ENCODE data around the gene GNPAT.
A peak's percentile ranks its signal among the peaks of the same experiment; 100 is the strongest.

Gene GNPAT

DNA sequence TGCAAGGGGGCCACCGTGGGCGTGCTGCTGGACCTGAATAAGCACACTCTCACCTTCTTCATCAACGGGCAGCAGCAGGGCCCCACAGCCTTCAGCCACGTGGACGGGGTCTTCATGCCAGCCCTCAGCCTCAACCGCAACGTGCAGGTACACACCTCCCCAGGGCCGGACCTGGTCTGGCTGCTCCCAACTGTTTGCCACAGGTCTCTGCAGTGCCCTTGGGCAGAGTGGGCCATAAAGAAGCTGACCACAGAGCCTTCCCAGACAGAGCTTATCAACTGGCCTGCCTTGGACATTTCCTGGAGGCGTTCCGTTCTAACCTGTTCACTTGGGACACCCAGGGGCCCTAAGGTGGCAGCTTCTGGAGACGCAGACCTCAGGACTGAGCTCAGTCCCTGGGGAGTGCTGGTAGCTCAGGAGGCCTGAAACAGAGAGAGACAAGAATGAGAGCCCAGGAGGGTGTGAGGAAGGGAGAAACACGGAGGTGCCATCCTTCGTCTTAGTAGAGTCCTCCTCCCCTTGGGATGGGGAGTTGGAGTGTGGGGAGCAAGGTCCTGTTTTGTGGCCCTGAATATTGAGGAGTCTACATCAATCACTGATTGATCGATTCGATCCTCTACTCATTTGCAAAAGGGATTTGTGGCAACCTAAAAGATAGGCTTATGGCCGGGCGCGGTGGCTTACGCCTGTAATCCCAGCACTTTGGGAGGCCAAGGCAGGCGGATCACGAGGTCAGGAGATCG lies 27.0 kb upstream of the GNPAT start:
- no peak for DNase-seq (ENCODE audit: low read depth)

DNA sequence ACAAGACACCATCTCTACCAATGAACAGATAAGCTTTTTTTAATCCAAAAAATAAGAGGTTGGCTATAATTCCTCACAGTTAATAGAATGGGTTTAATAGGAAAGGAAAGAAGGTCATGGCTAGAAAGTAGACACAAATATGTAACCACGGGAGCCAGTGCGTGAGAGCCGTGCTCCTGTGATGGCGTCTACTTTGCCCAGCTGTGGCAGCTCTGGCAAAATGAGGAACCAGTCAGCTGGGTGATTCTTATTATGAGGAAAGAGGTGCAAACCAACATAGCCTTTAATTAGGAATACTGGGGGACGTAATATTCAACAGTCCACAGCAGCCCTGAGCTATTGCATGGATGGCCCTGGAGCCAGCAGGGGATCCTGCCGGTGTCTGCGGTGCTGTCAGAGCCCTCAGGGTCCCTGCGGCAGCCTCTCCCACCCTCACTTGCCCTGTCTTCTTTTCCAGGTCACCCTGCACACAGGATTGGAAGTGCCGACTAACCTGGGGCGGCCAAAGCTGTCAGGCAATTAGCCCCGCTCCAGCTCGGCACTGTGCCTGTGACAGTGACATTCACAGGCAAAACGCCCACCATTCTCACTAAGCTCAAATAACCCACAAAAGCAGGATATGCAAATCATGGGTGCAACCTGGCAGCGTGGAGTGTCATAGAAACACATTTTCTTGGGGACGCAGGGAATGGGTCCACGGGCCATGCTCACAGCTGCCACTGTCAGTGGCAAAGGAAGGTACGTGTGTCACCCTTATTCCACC lies 25.9 kb upstream of the GNPAT start:
- no peak for DNase-seq (ENCODE audit: low read depth)

DNA sequence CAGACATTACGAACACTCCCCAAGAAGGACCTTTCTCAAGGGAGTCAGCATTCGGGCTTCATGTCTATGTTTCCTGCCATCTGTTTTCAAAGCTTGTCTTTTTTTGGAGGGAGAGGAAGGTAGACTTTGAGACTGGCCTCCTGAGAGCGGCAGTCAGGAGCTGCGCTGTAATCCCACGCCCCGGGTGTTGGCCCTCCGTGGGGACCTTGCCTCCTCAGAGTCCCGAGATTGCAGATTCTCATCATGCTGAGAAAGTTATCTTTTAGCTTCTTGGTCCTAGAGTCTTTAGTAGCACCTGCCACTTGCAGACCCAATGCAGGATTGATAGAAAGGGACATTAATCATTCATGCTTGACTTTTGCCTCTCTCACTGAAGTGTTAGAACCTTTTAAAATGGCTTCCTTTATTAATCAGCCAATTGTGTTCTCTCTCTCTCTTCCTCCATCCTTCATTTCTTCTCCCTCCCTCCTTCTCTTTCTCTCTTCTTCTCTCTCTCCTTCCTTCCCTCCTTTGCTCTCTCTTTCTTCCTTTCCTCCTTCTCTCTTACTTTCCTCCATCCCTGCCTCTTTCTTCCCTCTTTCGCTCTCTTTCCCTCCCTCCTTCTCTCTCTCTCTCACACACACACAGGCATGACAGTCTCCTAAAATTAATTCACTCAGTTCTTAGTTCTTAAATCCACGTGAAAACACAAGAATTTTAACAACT lies 25.2 kb upstream of the GNPAT start:
- no peak for DNase-seq (ENCODE audit: low read depth)

DNA sequence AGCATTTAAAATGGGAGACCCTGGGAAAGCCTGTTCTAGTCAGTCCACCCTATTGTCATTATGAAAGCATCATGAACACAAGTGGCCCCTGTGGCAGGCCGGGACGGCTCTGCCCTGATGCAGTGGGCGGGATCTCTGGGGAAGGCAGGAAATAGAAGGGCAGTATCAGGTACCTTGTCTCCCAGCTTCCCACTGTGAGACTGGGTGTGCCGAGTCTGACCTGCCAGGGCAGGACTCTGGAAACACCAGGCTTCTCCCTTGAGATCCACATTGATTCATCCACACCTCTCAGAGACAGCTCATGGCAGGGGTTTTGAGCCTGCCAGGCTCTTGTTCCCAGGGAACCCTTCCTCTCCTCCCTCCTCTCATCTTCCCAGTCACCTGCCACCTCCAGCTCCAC lies 24.5 kb upstream of the GNPAT start:
- DNase-seq (ENCODE audit: low read depth) = no peak

DNA sequence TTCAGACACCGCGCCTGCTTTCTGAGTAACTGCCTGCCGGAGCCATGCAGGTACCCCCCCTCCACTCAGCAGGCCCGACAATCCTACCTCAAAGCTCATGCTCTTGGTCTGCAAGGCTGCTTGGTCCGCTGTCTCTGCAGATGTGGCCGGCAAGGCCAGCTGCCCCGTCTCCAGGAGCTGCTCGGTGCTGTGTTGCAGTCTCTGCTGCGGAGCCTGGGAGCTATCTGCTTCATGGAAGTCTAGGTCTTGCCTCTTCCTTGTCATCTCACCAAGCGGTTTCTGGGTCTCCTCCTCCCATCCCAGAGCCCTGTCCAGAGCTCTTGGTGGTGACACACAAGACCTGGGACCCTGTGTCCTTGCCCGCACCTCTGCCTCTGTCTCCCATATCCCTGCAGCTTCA lies 24.0 kb upstream of the GNPAT start:
- DNase-seq (ENCODE audit: low read depth) = no peak

DNA sequence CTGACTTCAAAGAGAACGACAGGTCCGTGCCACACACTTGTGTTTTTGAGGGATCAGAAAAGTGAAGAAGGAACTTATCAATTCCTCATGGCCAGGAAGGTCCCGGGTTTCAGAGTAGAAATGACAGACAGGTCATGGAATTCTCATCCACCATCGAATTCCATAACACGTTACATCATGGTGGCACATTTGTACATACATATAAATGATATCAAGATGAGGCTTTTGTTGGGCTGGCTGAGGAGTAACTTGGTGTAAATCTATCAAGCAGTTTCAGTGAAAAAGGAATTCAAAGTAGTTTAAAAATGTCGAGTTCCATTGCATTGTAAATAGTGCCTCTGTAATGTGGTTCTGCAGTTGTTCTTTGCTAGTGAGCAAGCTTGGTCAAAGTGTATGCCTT lies 22.9 kb upstream of the GNPAT start:
- DNase-seq (ENCODE audit: low read depth) = no peak

DNA sequence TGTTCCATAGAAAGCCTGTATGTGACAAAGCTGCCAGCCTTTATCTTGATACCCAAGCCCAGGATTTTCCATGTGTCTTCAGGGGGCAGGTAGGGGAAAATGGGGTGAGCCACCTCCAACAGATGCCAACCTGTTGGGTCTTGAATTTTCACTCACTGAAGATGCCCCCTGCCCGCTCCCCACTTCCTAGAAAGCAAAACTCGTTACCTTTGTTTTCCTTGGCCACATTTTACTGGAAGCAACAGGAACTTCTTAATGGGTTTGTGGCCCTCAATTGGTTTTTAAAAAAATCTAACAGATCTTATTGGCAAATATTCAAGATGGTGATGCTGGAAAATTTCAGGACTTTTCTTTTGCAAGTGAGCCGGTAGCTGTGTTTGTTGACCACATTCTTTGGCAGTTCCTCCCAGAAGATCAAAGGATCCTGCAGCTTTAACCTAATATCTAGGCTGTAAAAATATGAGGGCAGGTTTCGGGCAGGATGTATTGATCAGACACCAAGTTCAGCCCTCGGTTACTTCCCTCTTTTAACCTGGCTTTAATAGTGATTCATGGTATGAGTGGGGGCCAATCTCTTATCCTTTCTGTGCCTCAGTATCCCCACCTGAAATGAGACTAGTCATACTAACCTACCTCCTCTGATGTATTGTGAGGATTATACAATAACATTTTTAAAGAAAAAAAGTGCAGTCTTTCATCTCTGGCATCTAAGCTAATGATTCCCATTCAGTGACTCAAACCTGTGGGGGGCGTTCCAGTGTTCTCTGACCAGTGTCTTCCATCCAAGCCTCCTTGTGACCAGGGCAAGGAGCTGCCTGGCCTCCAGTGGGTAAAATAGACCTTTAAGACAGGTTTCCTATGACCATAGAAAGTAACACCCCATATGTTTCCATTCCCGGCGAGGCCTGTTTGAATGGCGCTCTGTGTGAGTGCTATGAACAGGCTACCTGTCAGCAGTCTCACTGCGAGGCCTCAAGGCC lies 21.3 kb upstream of the GNPAT start:
- DNase-seq (ENCODE audit: low read depth) = no peak

DNA sequence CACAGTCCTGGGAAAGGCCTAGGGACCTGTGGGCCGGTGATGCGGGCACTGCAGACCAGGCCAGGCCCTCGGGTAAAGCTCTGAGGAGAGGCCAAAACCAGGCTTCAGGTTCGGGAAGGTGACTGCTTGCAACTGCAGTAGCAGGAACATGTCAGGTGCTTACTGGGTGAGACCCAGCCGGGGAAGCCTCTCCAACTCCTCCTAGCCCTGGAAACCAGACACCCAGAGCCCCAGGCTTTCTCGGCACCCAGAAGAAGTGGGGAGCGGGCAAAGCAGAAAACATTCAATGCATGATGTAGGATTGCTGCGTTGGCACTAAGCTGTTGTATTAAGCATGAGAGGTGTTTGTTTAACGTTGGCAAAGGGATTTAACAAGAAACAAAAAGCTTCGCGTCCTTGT lies 20.2 kb upstream of the GNPAT start:
- no peak for DNase-seq (ENCODE audit: low read depth)

DNA sequence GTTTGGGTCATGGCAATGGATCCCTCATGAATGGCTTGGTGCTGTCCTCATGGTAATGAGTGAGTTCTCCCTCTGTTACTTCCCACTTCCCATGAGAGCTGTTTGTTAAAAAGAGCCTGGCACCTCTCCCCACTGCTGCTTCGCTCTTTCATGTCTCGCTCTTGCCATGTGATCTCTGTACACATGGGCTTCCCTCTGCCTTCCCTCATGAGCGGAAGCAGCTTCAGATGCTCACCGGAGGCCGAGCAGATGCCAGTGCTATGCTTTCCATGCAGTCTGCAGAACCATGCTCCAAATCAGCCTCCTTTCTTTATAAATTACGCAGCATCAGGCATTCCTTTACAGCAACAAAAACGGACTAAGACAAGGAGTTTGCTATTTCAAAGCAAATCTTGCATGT lies 14.9 kb upstream of the GNPAT start:
- no peak for DNase-seq (ENCODE audit: low read depth)

DNA sequence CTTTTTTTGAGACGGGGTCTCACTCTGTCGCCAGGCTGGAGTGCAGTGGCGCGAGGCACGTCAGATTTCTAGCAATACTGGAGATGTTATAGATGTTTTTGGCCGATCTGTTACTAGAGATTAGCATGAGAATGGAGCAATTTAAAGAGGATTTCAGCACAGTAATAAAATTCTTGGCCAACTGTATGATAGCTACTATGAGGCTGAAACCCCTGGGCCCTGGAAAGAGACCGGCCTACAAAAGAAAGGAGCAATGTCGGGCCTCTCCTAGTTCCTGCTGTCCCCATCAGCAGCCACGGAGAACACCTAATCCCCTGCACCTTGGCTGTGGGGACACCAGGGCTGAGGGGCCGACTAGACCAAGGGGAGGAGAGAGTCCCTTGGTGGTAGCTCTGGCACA lies 9.5 kb upstream of the GNPAT start:
- no peak for DNase-seq (ENCODE audit: low read depth)

DNA sequence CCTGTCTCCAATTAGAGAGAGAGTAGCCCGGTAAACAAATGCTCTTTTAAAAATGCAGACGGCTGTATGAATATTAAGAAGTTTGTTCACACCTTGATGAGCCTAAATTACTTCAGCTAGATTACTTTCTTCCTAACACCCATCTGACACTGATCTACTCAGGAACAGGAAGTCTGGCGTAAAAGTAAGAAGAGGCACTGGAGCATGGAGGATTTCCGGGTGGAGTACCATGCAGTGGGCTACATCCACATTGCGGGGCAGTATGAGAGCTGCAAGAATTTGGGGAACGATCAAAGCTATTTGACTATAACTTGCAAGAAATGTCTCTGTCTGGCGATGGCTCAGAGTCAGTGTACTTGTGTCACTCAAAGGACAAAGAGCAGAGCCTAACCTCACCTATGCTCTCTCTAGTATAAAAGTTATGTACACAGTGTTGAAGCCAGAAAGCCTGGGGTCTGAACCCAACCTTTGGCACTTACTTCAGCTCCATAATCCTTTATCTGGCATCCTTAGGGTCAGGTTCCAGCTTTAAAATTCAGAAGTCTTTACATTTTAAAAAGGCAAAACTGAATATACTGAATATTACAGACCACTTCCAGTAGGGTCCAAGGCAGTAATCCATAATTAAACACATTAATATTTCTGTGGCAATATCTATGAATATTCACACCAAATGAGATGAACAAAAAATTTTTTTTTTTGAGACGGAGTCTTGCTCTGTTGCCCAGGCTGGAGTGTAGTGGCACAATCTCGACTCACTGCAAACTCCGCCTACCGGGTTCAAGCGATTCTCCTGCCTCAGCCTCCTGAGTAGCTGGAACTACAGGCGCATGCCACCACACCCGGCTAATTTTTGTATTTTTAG lies 7.9 kb upstream of the GNPAT start:
- DNase-seq (ENCODE audit: low read depth) = no peak

DNA sequence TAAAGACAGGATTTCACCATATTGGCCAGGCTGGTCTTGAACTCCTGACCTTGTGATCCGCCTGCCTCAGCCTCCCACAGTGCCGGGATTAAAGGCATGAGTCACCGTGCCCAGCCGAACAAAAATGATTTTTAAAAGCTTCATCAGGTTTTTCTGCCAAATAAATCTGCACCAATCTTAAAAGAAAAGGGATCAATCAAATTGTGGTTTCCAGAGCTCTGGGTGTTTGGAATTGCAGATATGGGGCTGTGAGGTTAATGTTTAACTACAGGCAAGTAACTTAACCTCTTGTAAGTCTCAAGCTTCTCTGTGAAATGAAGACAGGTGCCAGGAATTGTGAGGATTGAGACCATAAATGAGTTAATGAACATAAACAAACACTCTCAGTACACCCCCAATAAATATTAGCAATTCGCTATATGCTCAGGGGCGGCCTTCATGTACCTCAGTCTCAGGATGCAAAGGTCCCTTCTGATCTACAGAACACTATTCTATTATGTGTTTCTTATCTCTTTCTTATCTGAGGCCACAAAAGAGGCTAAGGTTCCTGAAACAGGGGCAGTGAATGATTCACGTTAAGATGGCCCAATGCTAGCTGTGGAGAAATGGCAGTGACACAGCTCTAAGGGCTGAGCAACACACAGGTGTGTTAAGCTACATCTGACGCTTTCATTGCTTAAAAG lies 7.1 kb upstream of the GNPAT start:
- no peak for DNase-seq (ENCODE audit: low read depth)

DNA sequence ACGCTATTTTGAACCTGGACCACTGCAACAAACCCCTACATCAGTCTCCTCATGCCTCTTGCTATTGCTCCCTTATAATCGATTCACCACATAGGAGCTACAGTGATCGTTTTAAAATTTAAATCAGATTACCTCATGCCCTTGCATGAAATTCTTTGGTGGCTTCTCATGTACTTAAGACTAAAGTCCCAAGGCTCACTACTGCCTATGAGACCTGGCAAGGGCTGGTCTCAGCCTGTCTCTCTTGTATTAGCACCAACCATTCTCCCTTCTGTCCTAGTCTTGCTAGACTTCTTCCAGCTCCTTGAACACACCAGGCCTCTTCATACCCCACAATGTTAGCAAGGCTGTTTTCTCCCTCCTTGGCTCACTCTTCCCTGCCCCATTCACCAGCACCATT lies 6.5 kb upstream of the GNPAT start:
- no peak for DNase-seq (ENCODE audit: low read depth)

DNA sequence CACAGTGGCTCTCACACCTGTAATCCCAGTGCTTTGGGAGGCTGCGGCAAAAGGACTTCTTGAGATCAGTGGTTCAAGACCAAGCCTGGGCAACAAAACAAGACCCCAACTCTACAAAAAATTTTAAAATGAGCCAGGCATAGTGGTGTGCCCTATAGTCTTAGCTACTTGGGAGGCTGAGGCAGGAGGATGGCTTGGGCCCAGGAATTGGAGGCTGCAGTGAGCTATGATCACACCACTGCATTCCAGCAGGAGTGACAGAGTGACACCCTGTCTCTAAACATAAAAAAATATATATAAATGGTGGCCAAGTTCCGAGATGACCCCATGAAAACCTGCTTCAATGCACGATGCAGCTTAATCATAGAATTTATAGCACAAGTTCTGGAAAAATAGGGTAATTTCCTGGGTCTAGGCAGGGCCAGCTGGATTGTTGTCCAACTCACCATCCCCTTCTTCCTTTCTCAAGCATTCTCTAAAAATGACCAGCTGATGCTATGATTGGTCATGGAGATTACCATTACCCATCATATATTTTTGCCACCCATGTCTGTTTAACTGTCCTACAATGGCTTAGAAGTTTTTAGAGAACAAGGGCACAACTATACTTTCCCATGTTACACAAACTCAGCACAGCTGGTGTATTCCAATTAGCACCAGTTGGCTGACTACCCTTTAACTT lies 5.3 kb upstream of the GNPAT start:
- no peak for DNase-seq (ENCODE audit: low read depth)

DNA sequence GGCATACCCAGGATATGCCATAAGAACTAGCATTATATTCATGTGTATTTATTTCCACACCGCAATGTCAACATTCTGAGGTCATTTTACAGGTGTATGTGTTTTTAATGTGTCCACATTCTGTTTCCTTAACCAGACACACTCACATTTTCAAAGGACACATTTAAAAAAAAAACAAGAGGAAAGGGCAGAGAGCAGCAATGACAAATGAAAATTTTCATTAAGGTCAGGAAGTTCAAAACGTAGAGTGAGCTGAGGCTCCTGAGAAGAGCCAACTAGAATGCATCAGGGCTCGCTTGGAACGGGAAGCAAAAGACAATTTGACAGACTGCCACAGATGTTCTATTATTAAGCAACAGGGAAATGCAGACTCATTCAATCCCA lies 4.8 kb upstream of the GNPAT start:
- DNase-seq (ENCODE audit: low read depth) = no peak

DNA sequence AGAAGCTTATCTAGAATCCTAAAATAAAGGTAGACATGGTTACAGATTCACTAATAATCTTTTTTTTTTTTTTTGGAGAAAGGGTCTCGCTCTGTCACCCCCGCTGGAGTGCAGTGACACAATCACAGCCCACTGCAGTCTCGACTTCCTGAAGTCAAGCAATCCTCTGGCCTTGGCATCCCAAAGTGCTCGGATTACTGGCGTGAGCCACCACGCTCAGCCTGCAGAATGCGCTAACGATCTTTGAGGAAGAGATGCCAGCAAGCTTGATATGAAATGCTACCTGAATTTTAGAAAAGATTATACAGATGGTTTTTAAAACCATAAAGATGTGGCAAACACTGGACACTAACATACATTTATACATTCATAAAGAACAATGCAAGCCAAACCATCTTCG lies 4.1 kb upstream of the GNPAT start:
- no peak for DNase-seq (ENCODE audit: low read depth)

DNA sequence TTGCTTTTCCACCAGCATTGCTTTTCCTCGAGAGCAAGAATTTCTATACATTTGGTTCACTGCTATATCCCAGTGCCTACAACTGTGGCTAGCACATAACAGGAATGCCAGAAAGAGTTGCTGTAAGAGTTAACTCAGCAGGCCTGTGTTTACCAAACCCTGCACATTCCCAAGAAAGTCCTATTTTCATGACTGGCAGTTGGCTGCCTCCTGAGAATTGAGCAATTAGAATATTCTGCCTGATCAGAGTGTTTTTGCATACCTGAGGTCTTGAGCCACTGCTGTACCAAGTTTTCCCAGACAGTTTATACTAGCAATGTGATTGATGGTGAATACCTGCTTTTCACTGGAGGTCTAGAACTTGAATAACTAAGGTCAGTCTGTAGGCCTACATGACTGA lies 2.7 kb upstream of the GNPAT start:
- no peak for DNase-seq (ENCODE audit: low read depth)

DNA sequence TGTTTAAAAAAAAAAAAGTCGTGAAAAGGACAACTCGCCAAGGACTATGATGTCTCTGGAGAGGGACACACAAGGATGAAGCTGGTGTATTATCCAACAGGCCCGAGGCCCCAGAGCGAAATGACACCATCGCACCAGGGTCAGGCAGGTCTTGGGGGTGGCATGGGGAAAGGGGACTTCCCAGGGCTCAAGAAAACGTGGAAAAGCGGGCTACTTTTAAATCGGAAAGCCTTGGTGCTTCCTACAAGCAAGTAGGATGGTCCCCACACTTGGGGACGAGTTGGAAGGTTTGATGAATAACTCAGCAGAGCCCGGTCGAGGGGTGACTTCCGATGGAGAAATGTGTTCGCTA lies 505 bp upstream of the GNPAT start:
- DNase-seq (ENCODE audit: low read depth) = peak; percentile 50

DNA sequence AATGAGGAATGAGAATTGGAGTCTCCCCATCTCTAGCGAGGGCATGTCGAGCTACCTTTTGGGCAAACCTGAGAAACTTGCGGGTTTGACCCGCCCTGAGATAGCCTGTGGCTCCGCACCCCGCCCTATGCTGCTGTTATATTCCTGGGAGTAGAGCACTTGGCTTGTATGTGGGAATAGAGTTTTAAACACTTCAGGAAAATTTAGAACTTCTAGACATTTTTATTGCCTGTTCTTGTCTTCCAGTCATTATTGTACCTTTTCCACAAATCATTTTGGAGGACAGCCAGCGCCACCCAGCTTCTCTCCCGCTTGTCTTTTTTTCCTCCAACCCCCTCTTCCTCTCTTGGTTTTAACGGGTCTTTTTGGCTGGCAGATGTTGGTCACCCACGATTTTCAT lies 738 bp downstream of the GNPAT start:
- DNase-seq (ENCODE audit: low read depth) = peak; percentile 37
